ENCODE results near the gene OMP.

DNA sequence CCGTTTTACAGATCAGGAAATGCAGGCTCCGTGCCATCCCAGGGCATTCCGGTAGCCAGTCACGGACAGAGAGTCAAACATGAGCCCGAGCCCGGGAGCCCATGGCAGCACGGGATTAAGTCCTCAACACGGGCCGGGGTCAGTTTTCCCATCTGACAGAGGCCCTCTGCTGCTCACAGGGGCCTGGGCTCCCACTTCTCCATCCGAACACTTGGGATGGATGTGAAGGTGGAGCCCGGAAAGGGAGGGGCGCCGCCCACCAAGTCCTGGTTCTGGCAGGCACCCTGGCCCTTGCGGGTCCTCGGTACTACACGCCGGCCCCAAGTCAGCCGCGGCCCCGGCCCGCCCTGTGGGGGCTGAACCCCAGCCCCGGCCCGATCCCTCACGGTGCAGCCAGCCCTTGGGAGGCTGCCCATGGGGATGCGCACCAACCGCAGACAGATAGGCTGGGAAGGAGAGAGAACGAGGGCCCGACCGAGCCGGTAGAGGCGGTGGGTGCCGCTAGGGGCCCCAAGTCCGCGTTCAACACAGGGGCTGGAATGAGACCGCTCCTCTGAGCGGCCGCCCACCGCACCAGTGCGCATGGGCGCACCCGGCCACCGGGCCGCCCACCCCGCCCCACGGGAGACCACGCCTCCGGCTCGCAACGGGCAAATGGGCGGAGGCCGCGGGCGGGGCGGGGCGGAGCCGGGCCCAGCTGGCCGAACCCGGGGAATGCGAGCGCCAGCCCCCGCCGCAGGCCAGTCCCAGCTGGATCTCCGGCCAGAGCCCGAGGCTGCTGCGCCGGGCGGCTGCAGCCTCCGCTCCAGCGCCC lies 36.2 kb upstream of the OMP start, which contains the start of gene CAPN5:
- TF ChIP-seq, protein P1, sequence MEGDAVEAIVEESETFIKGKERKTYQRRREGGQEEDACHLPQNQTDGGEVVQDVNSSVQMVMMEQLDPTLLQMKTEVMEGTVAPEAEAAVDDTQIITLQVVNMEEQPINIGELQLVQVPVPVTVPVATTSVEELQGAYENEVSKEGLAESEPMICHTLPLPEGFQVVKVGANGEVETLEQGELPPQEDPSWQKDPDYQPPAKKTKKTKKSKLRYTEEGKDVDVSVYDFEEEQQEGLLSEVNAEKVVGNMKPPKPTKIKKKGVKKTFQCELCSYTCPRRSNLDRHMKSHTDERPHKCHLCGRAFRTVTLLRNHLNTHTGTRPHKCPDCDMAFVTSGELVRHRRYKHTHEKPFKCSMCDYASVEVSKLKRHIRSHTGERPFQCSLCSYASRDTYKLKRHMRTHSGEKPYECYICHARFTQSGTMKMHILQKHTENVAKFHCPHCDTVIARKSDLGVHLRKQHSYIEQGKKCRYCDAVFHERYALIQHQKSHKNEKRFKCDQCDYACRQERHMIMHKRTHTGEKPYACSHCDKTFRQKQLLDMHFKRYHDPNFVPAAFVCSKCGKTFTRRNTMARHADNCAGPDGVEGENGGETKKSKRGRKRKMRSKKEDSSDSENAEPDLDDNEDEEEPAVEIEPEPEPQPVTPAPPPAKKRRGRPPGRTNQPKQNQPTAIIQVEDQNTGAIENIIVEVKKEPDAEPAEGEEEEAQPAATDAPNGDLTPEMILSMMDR (conservative IDR thresholded peaks at IDR 0.05; ENCODE audit: low read length) = peak; percentile 51
- no peak for TF ChIP-seq EZH2phosphoT487 (IDR thresholded peaks at IDR 0.05; ENCODE audit: borderline replicate concordance)
